ENCODE measurements around the gene C1orf87.

DNA sequence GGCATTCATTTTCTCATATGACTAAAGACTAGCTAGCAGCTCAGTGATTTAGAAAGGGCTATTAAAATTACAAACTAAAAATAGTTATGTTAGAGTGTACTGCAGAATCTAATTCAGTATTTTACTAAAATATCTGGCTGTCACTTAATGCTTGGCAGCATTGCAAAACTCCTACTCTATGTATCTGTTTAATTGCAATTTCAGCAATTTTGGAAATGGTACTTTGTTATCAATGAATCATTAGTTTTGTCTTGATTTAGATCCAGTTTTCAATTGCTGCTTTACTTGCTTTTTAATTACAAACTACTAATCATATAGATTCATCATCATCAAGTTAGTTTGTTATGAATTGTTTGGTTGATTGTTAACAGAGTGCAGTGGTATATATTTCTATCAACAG is 19.2 kb downstream of the C1orf87 start:
- TF ChIP-seq RXRA (IDR thresholded peaks at IDR 0.05; ENCODE audit: borderline replicate concordance, low read depth), result no peak
- no peak for TF ChIP-seq CTCF (IDR thresholded peaks at IDR 0.05)
- TF ChIP-seq SIN3A (IDR thresholded peaks at IDR 0.05; ENCODE audit: borderline replicate concordance, low read depth, low read length), result no peak
- TF ChIP-seq TAF1 (IDR thresholded peaks at IDR 0.05; ENCODE audit: borderline replicate concordance, low read depth, low read length), result no peak
- no peak for TF ChIP-seq POLR2AphosphoS5 (IDR thresholded peaks at IDR 0.05; ENCODE audit: low read depth, low read length)
- no peak for TF ChIP-seq MAX (IDR thresholded peaks at IDR 0.05; ENCODE audit: low read depth)
- TF ChIP-seq NRF1 (IDR thresholded peaks at IDR 0.05; ENCODE audit: low read depth, low read length), result no peak
- TF ChIP-seq, protein P1, sequence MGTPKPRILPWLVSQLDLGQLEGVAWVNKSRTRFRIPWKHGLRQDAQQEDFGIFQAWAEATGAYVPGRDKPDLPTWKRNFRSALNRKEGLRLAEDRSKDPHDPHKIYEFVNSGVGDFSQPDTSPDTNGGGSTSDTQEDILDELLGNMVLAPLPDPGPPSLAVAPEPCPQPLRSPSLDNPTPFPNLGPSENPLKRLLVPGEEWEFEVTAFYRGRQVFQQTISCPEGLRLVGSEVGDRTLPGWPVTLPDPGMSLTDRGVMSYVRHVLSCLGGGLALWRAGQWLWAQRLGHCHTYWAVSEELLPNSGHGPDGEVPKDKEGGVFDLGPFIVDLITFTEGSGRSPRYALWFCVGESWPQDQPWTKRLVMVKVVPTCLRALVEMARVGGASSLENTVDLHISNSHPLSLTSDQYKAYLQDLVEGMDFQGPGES (IDR thresholded peaks at IDR 0.05; ENCODE audit: low read depth, low read length), result no peak
- TF ChIP-seq, protein P2, sequence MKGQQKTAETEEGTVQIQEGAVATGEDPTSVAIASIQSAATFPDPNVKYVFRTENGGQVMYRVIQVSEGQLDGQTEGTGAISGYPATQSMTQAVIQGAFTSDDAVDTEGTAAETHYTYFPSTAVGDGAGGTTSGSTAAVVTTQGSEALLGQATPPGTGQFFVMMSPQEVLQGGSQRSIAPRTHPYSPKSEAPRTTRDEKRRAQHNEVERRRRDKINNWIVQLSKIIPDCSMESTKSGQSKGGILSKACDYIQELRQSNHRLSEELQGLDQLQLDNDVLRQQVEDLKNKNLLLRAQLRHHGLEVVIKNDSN (IDR thresholded peaks at IDR 0.05; ENCODE audit: borderline replicate concordance, low read depth), result no peak

Measured in SK-N-SH (cell line).